CD4-positive, alpha-beta memory T cell (primary cell): ENCODE data around the gene RABGAP1. TPM values are rescaled to one million over a fixed set of nuclear protein-coding genes. Genes with fewer than 3 reads are reported as not detected.
A peak's percentile ranks its signal among the peaks of the same experiment; 100 is the strongest.

Experiments
- CTCF ChIA-PET: fragments of 350-600 bp; sonication (Branson Sonifier 250); formaldehyde crosslinking; loops from one replicate; lab custom pipeline; 2021; ENCODE audit warnings: inconsistent platforms; ENCODE audit not compliant: partially characterized antibody; lab: Charles Lee
- POLR2A ChIA-PET: fragments of 350-600 bp; sonication (Branson Sonifier 250); formaldehyde crosslinking; loops from one replicate; lab custom pipeline; 2021; ENCODE audit not compliant: partially characterized antibody; lab: Charles Lee
- DNase-seq, 5 donors: peaks; one replicate each; pipeline versions ENCODE4 v3.0.0 to v3.0.0-alpha.2; 2020 to 2022; ENCODE audit warnings: mixed read lengths in 1 of 5
- H3K27ac ChIP-seq: one replicate; pipeline ENCODE4 v1.7.0; 2013; ENCODE audit warnings: low read depth, low read length
- H3K27me3 ChIP-seq: 2 replicates; pipeline ENCODE4 v1.7.0; 2013; ENCODE audit warnings: mild to moderate bottlenecking, low read length, moderate library complexity; ENCODE audit not compliant: insufficient read depth
- H3K36me3 ChIP-seq: 2 replicates; pipeline ENCODE4 v1.7.0; 2013; ENCODE audit warnings: mild to moderate bottlenecking, low read length, moderate library complexity; ENCODE audit not compliant: insufficient read depth
- H3K4me1 ChIP-seq: 2 replicates; pipeline ENCODE4 v1.7.0; 2013; ENCODE audit warnings: mild to moderate bottlenecking, low read length, moderate library complexity; ENCODE audit not compliant: insufficient read depth
- H3K4me3 ChIP-seq, 2 donors: one replicate each; pipeline ENCODE4 v1.7.0; 2013; ENCODE audit warnings: low read length in 2 of 2, mild to moderate bottlenecking in 1 of 2
- H3K9me3 ChIP-seq, 2 donors: one replicate each; pipeline ENCODE4 v1.7.0; 2013; ENCODE audit warnings: low read length in 2 of 2, control low read depth in 1 of 2; ENCODE audit not compliant: control insufficient read depth in 1 of 2
- H3K27ac Mint-ChIP-seq, 7 donors: one replicate each; pipeline ENCODE4 v1.8.0; 2020 to 2021; ENCODE audit warnings: mixed read lengths in 7 of 7, mild to moderate bottlenecking in 6 of 7, inconsistent platforms in 3 of 7, moderate library complexity in 3 of 7
- H3K27me3 Mint-ChIP-seq, 2 donors: one replicate each; pipeline ENCODE4 v1.8.0; 2020 to 2021; ENCODE audit warnings: mixed read lengths in 2 of 2
- H3K36me3 Mint-ChIP-seq, 2 donors: one replicate each; pipeline ENCODE4 v1.8.0; 2020 to 2021; ENCODE audit warnings: mixed read lengths in 2 of 2, inconsistent platforms in 1 of 2, mild to moderate bottlenecking in 1 of 2
- H3K4me1 Mint-ChIP-seq, 4 donors: one replicate each; pipeline ENCODE4 v1.8.0; 2020 to 2021; ENCODE audit warnings: mixed read lengths in 4 of 4, mild to moderate bottlenecking in 1 of 4
- H3K4me3 Mint-ChIP-seq, 8 donors: one replicate each; pipeline ENCODE4 v1.8.0; 2020 to 2021; ENCODE audit warnings: mixed read lengths in 8 of 8, mild to moderate bottlenecking in 7 of 8, moderate library complexity in 6 of 8, inconsistent platforms in 3 of 8
- H3K9me3 Mint-ChIP-seq, 8 donors: one replicate each; pipeline ENCODE4 v1.8.0; 2020 to 2021; ENCODE audit warnings: mixed read lengths in 8 of 8, mild to moderate bottlenecking in 5 of 8, inconsistent platforms in 3 of 8, moderate library complexity in 1 of 8
- intact Hi-C: fragments of 100-400 bp; cut with micrococcal nuclease; formaldehyde crosslinking; loops from one replicate; pipeline ENCODE4 v1.15.1; 2023
- polyA plus RNA-seq, 2 donors: library from polyadenylated mRNA; unstranded; fragments of 300-500 nt; fragmentation: Illumina TruSeq; gene quantifications; one replicate each; pipeline ENCODE4 v1.2.3, GENCODE V29; 2021
- total RNA-seq, 2 experiments: library from RNA; stranded (reverse); gene quantifications; one replicate each; pipeline ENCODE4 v1.2.3, GENCODE V29; 2021

The RABGAP1 gene
- total and polyA plus RNA-seq, 4 experiments from 2014 or later, result 21.6 to 43.6 (median 33.7) TPM

GRCh38 chr9:123113185-123113584 lies 172.4 kb downstream of the RABGAP1 start:
- intact Hi-C loops, result no loop called here
- Histone ChIP-seq H3K27ac (no peak overlapping the region), H3K4me3 (no peak overlapping the region), H3K36me3 (peaks cover 14% of the 10 kb centered on the region), H3K9me3 (no peaks in the 10 kb centered on the region), H3K4me1 (peaks cover 12% of the 10 kb centered on the region), H3K27me3 (no peaks in the 10 kb centered on the region)
- H3K36me3 Mint-ChIP-seq, result peaks cover 12 to 25% of the 10 kb centered on the region in 2 donors
- peak overlapping the region in 5 of 7 donors; percentile 6 to 70 (median 61) for H3K27ac Mint-ChIP-seq
- ChIA-PET POLR2A (no interaction called here), CTCF (no interaction called here)
- peaks cover 5 to 29% (median 18%) of the 10 kb centered on the region in 4 donors for H3K4me1 Mint-ChIP-seq
- H3K4me3 Mint-ChIP-seq, result no peak overlapping the region
- no peaks in the 10 kb centered on the region for H3K27me3 Mint-ChIP-seq
- no peak for DNase-seq
- peaks cover 0 to 4% (median 0%) of the 10 kb centered on the region in 8 donors for H3K9me3 Mint-ChIP-seq

GRCh38 chr9:123115146-123115913 lies 174.5 kb downstream of the RABGAP1 start:
- ChIA-PET CTCF (no interaction called here), POLR2A (no interaction called here)
- Mint-ChIP-seq H3K36me3 (peaks cover 9 to 15% of the 10 kb centered on the region in 2 donors), H3K4me3 (no peak overlapping the region), H3K27ac (peak overlapping the region in 1 of 7 donors; percentile 76), H3K9me3 (peaks cover 0 to 4% (median 0%) of the 10 kb centered on the region in 8 donors), H3K27me3 (no peaks in the 10 kb centered on the region), H3K4me1 (peaks cover 5 to 29% (median 18%) of the 10 kb centered on the region in 4 donors)
- intact Hi-C loops, result no loop called here
- H3K4me3 ChIP-seq, result no peak overlapping the region
- no peak overlapping the region for H3K27ac ChIP-seq
- H3K36me3 ChIP-seq, result peaks cover under 1% of the 10 kb centered on the region
- DNase-seq, result no peak
- H3K27me3 ChIP-seq, result no peaks in the 10 kb centered on the region
- H3K9me3 ChIP-seq, result no peaks in the 10 kb centered on the region
- H3K4me1 ChIP-seq, result peaks cover 12% of the 10 kb centered on the region

GRCh38 chr9:123116036-123116435 lies 175.2 kb downstream of the RABGAP1 start:
- Mint-ChIP-seq H3K36me3 (peaks cover 9 to 15% of the 10 kb centered on the region in 2 donors), H3K4me1 (peaks cover 5 to 25% (median 15%) of the 10 kb centered on the region in 4 donors), H3K27ac (peak overlapping the region in 3 of 7 donors; percentile 10 to 76 (median 37)), H3K9me3 (peaks cover 0 to 4% (median 0%) of the 10 kb centered on the region in 8 donors), H3K4me3 (no peak overlapping the region), H3K27me3 (no peaks in the 10 kb centered on the region)
- no peak for DNase-seq
- Histone ChIP-seq H3K36me3 (no peaks in the 10 kb centered on the region), H3K4me3 (no peak overlapping the region), H3K27me3 (no peaks in the 10 kb centered on the region), H3K4me1 (peaks cover 12% of the 10 kb centered on the region), H3K9me3 (no peaks in the 10 kb centered on the region), H3K27ac (no peak overlapping the region)
- CTCF ChIA-PET, result no interaction called here
- intact Hi-C loops, result no loop called here
- POLR2A ChIA-PET, result no interaction called here

- Histone ChIP-seq H3K4me1 (no peaks in the 10 kb centered on the region), H3K4me3 (no peak overlapping the region), H3K9me3 (no peaks in the 10 kb centered on the region), H3K27ac (no peak overlapping the region), H3K36me3 (no peaks in the 10 kb centered on the region), H3K27me3 (no peaks in the 10 kb centered on the region)
- Mint-ChIP-seq H3K27me3 (no peaks in the 10 kb centered on the region), H3K4me1 (no peaks in the 10 kb centered on the region), H3K27ac (no peak overlapping the region), H3K9me3 (no peaks in the 10 kb centered on the region), H3K4me3 (no peak overlapping the region), H3K36me3 (peaks cover 14 to 23% of the 10 kb centered on the region in 2 donors)
- intact Hi-C loops, result no loop called here
- ChIA-PET POLR2A (no interaction called here), CTCF (interaction anchor here (0.7 kb wide), 1 partner anchor 230 kb away, joined by 3 read pairs; no protein-coding TSS in a partner anchor)
- DNase-seq, result no peak
Observed at GRCh38 chr9:123119566-123119965, 178.7 kb downstream of the RABGAP1 start.

- no peaks in the 10 kb centered on the region for H3K27me3 Mint-ChIP-seq
- no peaks in the 10 kb centered on the region for H3K36me3 ChIP-seq
- H3K27ac ChIP-seq, result no peak overlapping the region
- no peak overlapping the region for H3K27ac Mint-ChIP-seq
- no peak overlapping the region for H3K4me3 Mint-ChIP-seq
- no peaks in the 10 kb centered on the region for H3K9me3 ChIP-seq
- H3K4me3 ChIP-seq, result no peak overlapping the region
- peaks cover 14 to 19% of the 10 kb centered on the region in 2 donors for H3K36me3 Mint-ChIP-seq
- no peak for DNase-seq
- H3K27me3 ChIP-seq, result no peaks in the 10 kb centered on the region
- POLR2A ChIA-PET, result no interaction called here
- CTCF ChIA-PET, result interaction anchor here (0.7 kb wide), 1 partner anchor 230 kb away, joined by 3 read pairs; no protein-coding TSS in a partner anchor
- intact Hi-C loops, result no loop called here
- no peaks in the 10 kb centered on the region for H3K9me3 Mint-ChIP-seq
- no peaks in the 10 kb centered on the region for H3K4me1 ChIP-seq
- no peaks in the 10 kb centered on the region for H3K4me1 Mint-ChIP-seq
Observed at GRCh38 chr9:123120131-123120530, 179.3 kb downstream of the RABGAP1 start.

- POLR2A ChIA-PET, result no interaction called here
- intact Hi-C loops, result no loop called here
- Mint-ChIP-seq H3K9me3 (no peaks in the 10 kb centered on the region), H3K27ac (peak overlapping the region in 1 of 7 donors; percentile 61), H3K4me1 (no peaks in the 10 kb centered on the region), H3K36me3 (peaks cover 17 to 22% of the 10 kb centered on the region in 2 donors), H3K27me3 (no peaks in the 10 kb centered on the region), H3K4me3 (no peak overlapping the region)
- Histone ChIP-seq H3K4me1 (no peaks in the 10 kb centered on the region), H3K36me3 (no peaks in the 10 kb centered on the region), H3K27ac (no peak overlapping the region), H3K9me3 (no peaks in the 10 kb centered on the region), H3K27me3 (no peaks in the 10 kb centered on the region), H3K4me3 (no peak overlapping the region)
- CTCF ChIA-PET, result interaction anchor here (0.9 kb wide), 1 partner anchor 9 kb away, joined by 3 read pairs; no protein-coding TSS in a partner anchor
- DNase-seq, result no peak
Observed at GRCh38 chr9:123120953-123121352, 180.1 kb downstream of the RABGAP1 start.

GRCh38 chr9:123121457-123121856 lies 180.6 kb downstream of the RABGAP1 start:
- Mint-ChIP-seq H3K9me3 (no peaks in the 10 kb centered on the region), H3K36me3 (peaks cover 17 to 26% of the 10 kb centered on the region in 2 donors), H3K4me3 (no peak overlapping the region), H3K4me1 (no peaks in the 10 kb centered on the region), H3K27ac (no peak overlapping the region), H3K27me3 (no peaks in the 10 kb centered on the region)
- POLR2A ChIA-PET, result no interaction called here
- no peaks in the 10 kb centered on the region for H3K36me3 ChIP-seq
- H3K27ac ChIP-seq, result no peak overlapping the region
- H3K9me3 ChIP-seq, result no peaks in the 10 kb centered on the region
- no peak for DNase-seq
- intact Hi-C loops, result no loop called here
- no peaks in the 10 kb centered on the region for H3K4me1 ChIP-seq
- CTCF ChIA-PET, result interaction anchor here (0.9 kb wide), 1 partner anchor 9 kb away, joined by 3 read pairs; no protein-coding TSS in a partner anchor
- no peak overlapping the region for H3K4me3 ChIP-seq
- no peaks in the 10 kb centered on the region for H3K27me3 ChIP-seq
